HG03575 (cell line): ENCODE data around the gene GPRASP2.

Experiments used
- ATAC-seq: cut with Tn5 transposase; IDR thresholded peaks from one replicate; pipeline ENCODE4 v1.9.1; 2021; ENCODE audit not compliant: unreplicated experiment, insufficient number of reproducible peaks, low FRiP score; ENCODE audit errors: extremely low read depth

GPRASP2 gene

GRCh38 chrX:102728646-102729045 is 16.4 kb downstream of the GPRASP2 start:
- ATAC-seq, result no peak

- ATAC-seq, result no peak
These were observed 27.4 kb downstream of the GPRASP2 start for GRCh38 chrX:102739657-102740056.

GRCh38 chrX:102744307-102744706 is 32.1 kb downstream of the GPRASP2 start:
- ATAC-seq, result no peak

DNA sequence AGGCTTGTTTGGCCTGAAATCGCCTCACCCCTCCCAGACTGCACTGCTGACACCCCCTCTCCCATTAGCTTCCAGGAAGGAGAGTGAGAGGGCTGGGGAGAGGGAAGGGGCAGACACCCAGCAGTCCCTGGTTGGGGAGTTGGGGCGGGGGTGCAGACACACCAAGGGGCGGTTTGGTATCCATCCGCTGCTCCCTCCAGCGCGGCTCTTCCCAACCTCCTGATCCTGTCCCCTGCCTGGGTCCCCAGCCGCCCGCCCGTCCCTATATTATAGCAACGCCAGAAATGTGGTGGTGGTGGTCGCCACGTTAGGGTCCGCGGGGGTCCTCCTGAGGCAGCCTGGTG is 33.2 kb downstream of the GPRASP2 start:
- ATAC-seq, result no peak

DNA sequence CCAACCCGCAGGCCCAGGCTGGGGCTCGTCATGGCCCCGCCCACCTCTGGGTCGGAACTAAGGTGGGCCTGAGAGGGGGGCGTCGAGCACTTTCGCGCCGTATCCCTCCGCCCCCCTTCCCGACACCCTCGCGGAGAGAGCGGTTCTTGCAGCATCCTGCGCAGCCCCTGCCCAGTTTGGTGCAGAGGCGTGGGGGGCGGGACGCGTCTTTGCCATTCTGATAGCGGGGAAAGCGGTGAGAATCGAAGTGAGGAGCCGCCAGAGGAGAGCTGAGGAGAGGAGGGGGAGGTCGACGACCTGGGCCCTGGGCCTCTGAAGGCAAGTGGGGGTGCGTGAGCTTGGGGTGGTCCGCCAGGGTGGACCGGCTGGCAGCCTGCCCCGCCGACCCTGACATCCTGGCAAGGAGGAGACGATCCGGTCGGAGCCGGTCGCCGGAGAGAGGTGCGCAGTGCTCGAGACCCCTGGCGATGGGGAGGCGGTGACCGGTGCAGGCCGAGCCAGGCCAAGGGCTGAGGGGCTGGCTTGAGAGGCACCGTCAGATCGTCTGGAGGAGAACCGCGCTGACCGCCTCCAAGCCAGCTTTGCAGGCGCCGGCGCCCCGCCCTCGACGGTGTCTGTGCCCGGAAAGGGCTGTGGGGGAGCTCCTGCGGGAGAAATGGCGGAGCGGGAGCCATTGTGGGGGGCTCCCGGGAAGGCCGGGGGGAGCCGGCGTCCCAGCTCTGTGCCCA is 33.8 kb downstream of the GPRASP2 start:
- no peak for ATAC-seq

GRCh38 chrX:102765217-102765616 is 53.0 kb downstream of the GPRASP2 start:
- ATAC-seq, result no peak

DNA sequence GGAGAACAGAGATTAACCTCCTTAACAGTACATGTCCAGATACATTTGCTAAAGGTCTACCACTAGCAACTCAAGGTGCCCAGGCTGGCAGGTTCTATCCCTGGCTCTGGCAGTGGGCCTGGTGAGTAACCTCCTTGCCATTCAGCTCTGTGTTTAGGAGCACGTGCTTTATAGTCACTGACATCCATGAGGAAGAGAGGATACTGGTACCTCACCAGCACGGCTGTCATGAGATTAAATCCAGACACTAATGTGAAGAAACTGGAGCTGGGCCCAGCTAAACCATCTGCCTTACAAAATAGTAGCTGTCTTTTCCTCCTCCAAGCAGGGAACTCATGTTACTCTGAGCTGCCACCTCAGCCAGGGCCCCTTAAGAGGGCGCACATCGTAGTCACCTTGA is 53.6 kb downstream of the GPRASP2 start:
- ATAC-seq, result no peak

DNA sequence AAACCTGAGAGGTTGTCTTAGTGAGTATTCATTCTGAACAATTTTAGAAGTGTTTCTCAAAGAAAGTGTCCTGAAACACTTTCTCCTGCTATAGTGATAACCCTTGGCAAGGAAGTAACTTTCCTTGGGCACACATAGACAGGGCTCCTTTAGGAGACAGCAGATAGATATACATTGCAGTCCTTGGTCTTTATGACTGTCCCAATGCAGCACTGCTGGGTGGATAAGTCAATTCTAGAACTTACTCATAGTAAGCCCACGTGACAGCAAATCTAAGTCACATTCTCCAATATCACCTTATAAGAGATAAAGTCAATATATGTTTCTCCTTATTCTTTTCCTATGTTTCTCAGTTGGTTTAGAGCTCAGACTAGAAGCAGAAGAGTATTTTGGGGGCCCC is 55.0 kb downstream of the GPRASP2 start:
- no peak for ATAC-seq
